T-cell (primary cell): ENCODE results near the gene C1orf141. TPM values are rescaled to one million over a fixed set of nuclear protein-coding genes. Genes with fewer than 3 reads are reported as not detected.
"Not testable (repeated sequence)": the region's sequence is repeated elsewhere in the genome, so short reads cannot be mapped to it uniquely, and the experiment has no call there.

Experiments used
- ATAC-seq, 4 experiments: fragments of 200-7000 bp in 3 of 4; fragments of 150-1000 bp in 1 of 4; cut with Tn5 transposase; replicated peaks in 1 of 4; 1 replicate in 3 of 4; 2 replicates in 1 of 4; pipeline ENCODE4 v1.10.0; 2021; ENCODE audit warnings: moderate library complexity in 3 of 4, mild to moderate bottlenecking in 2 of 4, moderate number of reproducible peaks in 1 of 4
- CTCF ChIA-PET, 2 donors: fragments of 300-600 bp; sonication (Branson Sonifier 250); formaldehyde crosslinking; loops; one replicate each; lab custom pipeline; 2022; ENCODE audit warnings: antibody characterized with exemption in 2 of 2; lab: Charles Lee
- POLR2A ChIA-PET, 2 donors: fragments of 300-600 bp; sonication (Branson Sonifier 250); formaldehyde crosslinking; loops; one replicate each; lab custom pipeline; 2022; ENCODE audit warnings: antibody characterized with exemption in 2 of 2; lab: Charles Lee
- DNase-seq, 35 experiments: peaks; one replicate each; pipeline versions ENCODE4 v3.0.0 to v3.0.0-alpha.2; 2013 to 2023
- H3K27ac ChIP-seq: one replicate; pipeline ENCODE4 v1.5.1; 2013; ENCODE audit warnings: low read length
- H3K27me3 ChIP-seq, 2 experiments: replicated peaks in 1 of 2; 1 replicate in 1 of 2; 2 replicates in 1 of 2; pipeline versions ENCODE4 v1.6.1 to v1.7.0; 2013; ENCODE audit warnings: low read length in 1 of 2, mixed read lengths in 1 of 2; ENCODE audit not compliant: control insufficient read depth in 2 of 2, insufficient read depth in 2 of 2; ENCODE audit errors: extremely low read depth in 1 of 2
- H3K36me3 ChIP-seq, 2 donors: 1 replicate in 1 of 2; 2 replicates in 1 of 2; pipeline versions ENCODE4 v1.6.1 to v1.7.0; 2013; ENCODE audit warnings: low read length in 1 of 2; ENCODE audit not compliant: control insufficient read depth in 2 of 2, insufficient read depth in 1 of 2; ENCODE audit errors: extremely low read depth in 1 of 2
- H3K4me1 ChIP-seq, 2 experiments: 1 replicate in 1 of 2; 2 replicates in 1 of 2; pipeline versions ENCODE4 v1.6.1 to v1.7.0; 2013; ENCODE audit warnings: low read length in 2 of 2, mixed read lengths in 1 of 2; ENCODE audit not compliant: insufficient read depth in 2 of 2, control insufficient read depth in 1 of 2; ENCODE audit errors: extremely low read depth in 1 of 2
- H3K4me3 ChIP-seq, 2 donors: 1 replicate in 1 of 2; 2 replicates in 1 of 2; pipeline versions ENCODE4 v1.5.1 to v1.7.0; 2013; ENCODE audit warnings: mild to moderate bottlenecking in 2 of 2, low read length in 1 of 2, moderate library complexity in 1 of 2; ENCODE audit not compliant: control insufficient read depth in 1 of 2; ENCODE audit errors: extremely low read depth in 1 of 2
- H3K9me3 ChIP-seq: 2 replicates; pipeline ENCODE4 v1.7.0; 2013
- H3K27ac Mint-ChIP-seq, 2 donors: one replicate each; pipeline ENCODE4 v1.8.0; 2020 to 2021; ENCODE audit warnings: mild to moderate bottlenecking in 2 of 2, mixed read lengths in 2 of 2
- H3K27me3 Mint-ChIP-seq, 2 donors: one replicate each; pipeline ENCODE4 v1.8.0; 2021 to 2022; ENCODE audit warnings: mixed read lengths in 2 of 2
- H3K36me3 Mint-ChIP-seq: one replicate; pipeline ENCODE4 v1.8.0; 2021; ENCODE audit warnings: mixed read lengths
- H3K4me1 Mint-ChIP-seq, 3 donors: one replicate each; pipeline ENCODE4 v1.8.0; 2020 to 2022; ENCODE audit warnings: mixed read lengths in 3 of 3, mild to moderate bottlenecking in 1 of 3
- H3K4me3 Mint-ChIP-seq, 3 donors: one replicate each; pipeline ENCODE4 v1.8.0; 2020 to 2022; ENCODE audit warnings: mild to moderate bottlenecking in 3 of 3, mixed read lengths in 3 of 3, moderate library complexity in 3 of 3
- H3K9me3 Mint-ChIP-seq, 3 donors: one replicate each; pipeline ENCODE4 v1.8.0; 2020 to 2022; ENCODE audit warnings: mixed read lengths in 3 of 3
- WGBS: methylation state at CpG from one replicate; pipeline ENCODE4 v1.1.5; 2013; ENCODE audit warnings: missing lambda C conversion rate; ENCODE audit not compliant: insufficient coverage; 5-methylcytosine and 5-hydroxymethylcytosine counted together
- total RNA-seq, 35 experiments: library from RNA in 6 of 35; stranded (reverse) in 6 of 35; fragments of 120-200 nt in 1 of 35; gene quantifications; one replicate each; pipeline versions ENCODE4 v1.2.1 to v1.2.4 and lab custom pipeline; 2013 to 2026

Gene C1orf141
- total RNA-seq, 5 donors from 2014 or later (not counting 1 experiment from before 2014, with no cell fraction given) = not detected

- H3K9me3 ChIP-seq, H3K36me3 ChIP-seq, H3K4me3 ChIP-seq, H3K27ac ChIP-seq, H3K9me3 Mint-ChIP-seq, H3K27me3 ChIP-seq, H3K4me3 Mint-ChIP-seq, H3K27me3 Mint-ChIP-seq, POLR2A ChIA-PET, H3K27ac Mint-ChIP-seq, DNase-seq, H3K36me3 Mint-ChIP-seq, ATAC-seq: not testable (repeated sequence)
- CTCF ChIA-PET = interaction anchor here (0.5 to 8.0 kb wide), 20 partner anchors 14 to 697 kb away, joined by 3 to 131 read pairs (median 4); no protein-coding TSS in a partner anchor
- H3K4me1 Mint-ChIP-seq = peaks cover 38 to 43% (median 38%) of the 10 kb centered on the region in 3 donors
- WGBS = 94% methylated on average over 20 of the region's 20 CpGs
- peaks cover 19% of the 10 kb centered on the region in 2 experiments for H3K4me1 ChIP-seq
These were observed 13.2 kb upstream of the C1orf141 start for GRCh38 chr1:67147973-67148372.

GRCh38 chr1:67146539-67146938 lies 11.8 kb upstream of the C1orf141 start:
- no peak overlapping the region for H3K4me3 Mint-ChIP-seq
- H3K9me3 ChIP-seq = no peaks in the 10 kb centered on the region
- H3K4me1 Mint-ChIP-seq = peaks cover 48 to 52% (median 48%) of the 10 kb centered on the region in 3 donors
- ATAC-seq = no peak
- DNase-seq = no peak
- no peaks in the 10 kb centered on the region for H3K36me3 ChIP-seq
- H3K36me3 Mint-ChIP-seq = no peaks in the 10 kb centered on the region
- ChIA-PET CTCF (interaction anchor here (1.1 to 8.0 kb wide), 3 partner anchors 66 to 380 kb away, joined by 3 to 131 read pairs (median 21); no protein-coding TSS in a partner anchor), POLR2A (no interaction called here)
- WGBS = no CpG with 5 or more reads among the region's 3 CpGs
- no peaks in the 10 kb centered on the region for H3K9me3 Mint-ChIP-seq
- H3K27ac Mint-ChIP-seq = peak overlapping the region in 1 of 2 donors; percentile 13
- peaks cover 26 to 28% of the 10 kb centered on the region in 2 experiments for H3K4me1 ChIP-seq
- H3K27me3 ChIP-seq = no peaks in the 10 kb centered on the region
- no peaks in the 10 kb centered on the region for H3K27me3 Mint-ChIP-seq
- H3K27ac ChIP-seq = no peak overlapping the region
- H3K4me3 ChIP-seq = no peak overlapping the region

- no peaks in the 10 kb centered on the region for H3K27me3 Mint-ChIP-seq
- Histone ChIP-seq H3K36me3 (no peaks in the 10 kb centered on the region), H3K4me3 (no peak overlapping the region), H3K4me1 (peaks cover 26 to 30% of the 10 kb centered on the region in 2 experiments), H3K27ac (no peak overlapping the region), H3K9me3 (no peaks in the 10 kb centered on the region), H3K27me3 (no peaks in the 10 kb centered on the region)
- WGBS = no CpG with 5 or more reads among the region's 3 CpGs
- ChIA-PET CTCF (interaction anchor here (1.1 to 8.0 kb wide), 5 partner anchors 22 to 380 kb away, joined by 3 to 131 read pairs (median 4); no protein-coding TSS in a partner anchor), POLR2A (interaction anchor here in 1 of 2 donors (0.6 kb wide), 1 partner anchor 17 kb away, joined by 5 read pairs; no protein-coding TSS in a partner anchor)
- no peaks in the 10 kb centered on the region for H3K9me3 Mint-ChIP-seq
- H3K27ac Mint-ChIP-seq = peak overlapping the region; percentile 12 to 13
- no peaks in the 10 kb centered on the region for H3K36me3 Mint-ChIP-seq
- H3K4me3 Mint-ChIP-seq = no peak overlapping the region
- peaks cover 51 to 55% (median 53%) of the 10 kb centered on the region in 3 donors for H3K4me1 Mint-ChIP-seq
- ATAC-seq (no peak), DNase-seq (no peak)
These were observed 11.3 kb upstream of the C1orf141 start for GRCh38 chr1:67146101-67146500.

- H3K27me3 ChIP-seq = no peaks in the 10 kb centered on the region
- DNase-seq (peak in 16 of 35 experiments; percentile 5 to 56 (median 20)), ATAC-seq (no peak)
- Mint-ChIP-seq H3K9me3 (no peaks in the 10 kb centered on the region), H3K27me3 (no peaks in the 10 kb centered on the region), H3K4me3 (peak overlapping the region in 1 of 3 donors; percentile 34), H3K27ac (peak overlapping the region; percentile 54 to 70), H3K36me3 (no peaks in the 10 kb centered on the region), H3K4me1 (peaks cover 51 to 55% (median 53%) of the 10 kb centered on the region in 3 donors)
- ChIA-PET CTCF (interaction anchor here (0.6 to 8.0 kb wide), 12 partner anchors 9 to 380 kb away, joined by 3 to 131 read pairs (median 4); no protein-coding TSS in a partner anchor), POLR2A (interaction anchor here in 1 of 2 donors (0.6 kb wide), 1 partner anchor 213 kb away, joined by 3 read pairs; no protein-coding TSS in a partner anchor)
- no peak overlapping the region for H3K4me3 ChIP-seq
- WGBS = no CpG with 5 or more reads among the region's 2 CpGs
- no peaks in the 10 kb centered on the region for H3K9me3 ChIP-seq
- H3K27ac ChIP-seq = no peak overlapping the region
- H3K4me1 ChIP-seq = peaks cover 28 to 30% of the 10 kb centered on the region in 2 experiments
- H3K36me3 ChIP-seq = no peaks in the 10 kb centered on the region
These were observed 9.9 kb upstream of the C1orf141 start for GRCh38 chr1:67144696-67145095.

GRCh38 chr1:67143966-67144365 lies 9.2 kb upstream of the C1orf141 start:
- H3K27ac Mint-ChIP-seq = peak overlapping the region; percentile 15 to 59
- ChIA-PET CTCF (interaction anchor here (0.6 to 8.0 kb wide), 13 partner anchors 8 to 379 kb away, joined by 3 to 131 read pairs (median 4); no protein-coding TSS in a partner anchor), POLR2A (no interaction called here)
- no peak overlapping the region for H3K27ac ChIP-seq
- peaks cover 28% of the 10 kb centered on the region in 2 experiments for H3K4me1 ChIP-seq
- H3K27me3 Mint-ChIP-seq = no peaks in the 10 kb centered on the region
- no peaks in the 10 kb centered on the region for H3K9me3 ChIP-seq
- WGBS = no CpG with 5 or more reads among the region's 3 CpGs
- ATAC-seq (no peak), DNase-seq (no peak)
- peaks cover 45 to 51% (median 47%) of the 10 kb centered on the region in 3 donors for H3K4me1 Mint-ChIP-seq
- H3K36me3 ChIP-seq = no peaks in the 10 kb centered on the region
- no peak overlapping the region for H3K4me3 ChIP-seq
- H3K27me3 ChIP-seq = no peaks in the 10 kb centered on the region
- no peaks in the 10 kb centered on the region for H3K9me3 Mint-ChIP-seq
- no peaks in the 10 kb centered on the region for H3K36me3 Mint-ChIP-seq
- peak overlapping the region in 1 of 3 donors; percentile 53 for H3K4me3 Mint-ChIP-seq

DNA sequence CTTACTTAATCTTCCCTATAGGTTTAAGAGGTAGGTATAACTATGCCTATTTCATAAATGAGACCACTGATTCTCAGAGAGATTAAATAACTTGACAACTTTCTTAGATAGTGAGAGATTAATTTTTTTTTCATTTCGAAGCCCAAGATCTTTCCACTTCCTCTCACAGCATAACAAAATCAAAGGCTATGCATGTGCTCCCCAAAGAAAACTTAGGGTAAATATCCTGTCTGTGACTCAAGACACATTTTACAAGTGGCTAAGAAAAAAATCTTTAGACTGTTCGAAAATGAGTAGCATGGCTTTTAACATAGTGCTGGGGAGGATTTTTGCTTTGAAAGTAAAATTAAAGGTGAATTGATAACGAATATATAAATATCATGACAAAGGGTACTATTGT lies 8.2 kb upstream of the C1orf141 start:
- Mint-ChIP-seq H3K27ac (peak overlapping the region; percentile 83 to 94), H3K9me3 (no peaks in the 10 kb centered on the region), H3K4me3 (peak overlapping the region; percentile 14 to 53 (median 43)), H3K27me3 (no peaks in the 10 kb centered on the region), H3K36me3 (no peaks in the 10 kb centered on the region), H3K4me1 (peaks cover 41 to 46% (median 42%) of the 10 kb centered on the region in 3 donors)
- CTCF ChIA-PET = interaction anchor here in 1 of 2 donors (0.6 to 8.0 kb wide), 4 partner anchors 9 to 368 kb away, joined by 6 to 131 read pairs (median 8); no protein-coding TSS in a partner anchor
- POLR2A ChIA-PET = no interaction called here
- no CpG with 5 or more reads among the region's 3 CpGs for WGBS
- peak; percentile 90 to 96 (median 94) for ATAC-seq
- Histone ChIP-seq H3K9me3 (no peaks in the 10 kb centered on the region), H3K27ac (peak overlapping the region; percentile 37), H3K36me3 (no peaks in the 10 kb centered on the region), H3K4me3 (no peak overlapping the region), H3K4me1 (peaks cover 24 to 28% of the 10 kb centered on the region in 2 experiments), H3K27me3 (no peaks in the 10 kb centered on the region)
- peak in 1 of 35 experiments; percentile 45 for DNase-seq
